HEK293 (cell line): ENCODE results near the gene CNPPD1.

Experiments
- CTCF ChIA-PET: fragments of 350-600 bp; formaldehyde crosslinking; extraction: SDS; loops from one replicate; lab custom pipeline; 2021; ENCODE audit warnings: antibody characterized with exemption; lab: Yijun Ruan, JAX
- POLR2A ChIA-PET: fragments of 300-600 bp; formaldehyde crosslinking; extraction: SDS; loops from one replicate; lab custom pipeline; 2020; ENCODE audit warnings: antibody characterized with exemption, inconsistent platforms; lab: Yijun Ruan, JAX
- H3K27ac ChIP-seq: fragments of 200-500 bp; sonication (Bioruptor generic); 2 replicates; pipeline ENCODE4 v1.5.1; 2014; ENCODE audit warnings: low read depth, low read length, control low read depth, inconsistent platforms; ENCODE audit errors: extremely low read depth
- H3K36me3 ChIP-seq, 2 experiments: fragments of 200-500 bp in 1 of 2; sonication (Bioruptor generic) in 1 of 2; 1 replicate in 1 of 2; 2 replicates in 1 of 2; pipeline ENCODE4 v1.5.1; 2014 to 2017; ENCODE audit warnings: inconsistent platforms in 2 of 2, low read length in 2 of 2; ENCODE audit not compliant: control insufficient read depth in 2 of 2, insufficient read depth in 1 of 2
- H3K4me1 ChIP-seq: fragments of 200-500 bp; sonication (Bioruptor generic); 2 replicates; pipeline ENCODE4 v1.5.1; 2014; ENCODE audit warnings: mild to moderate bottlenecking, low read length, inconsistent platforms; ENCODE audit not compliant: control insufficient read depth, insufficient read depth
- H3K4me3 ChIP-seq: 2 replicates; pipeline ENCODE4 v1.5.1; 2011; ENCODE audit warnings: low read depth, mild to moderate bottlenecking, control low read depth, low read length, moderate library complexity
- H3K9me3 ChIP-seq: fragments of 200-500 bp; sonication (Bioruptor generic); 2 replicates; pipeline ENCODE4 v1.5.1; 2014; ENCODE audit warnings: low read depth, low read length, inconsistent platforms; ENCODE audit not compliant: control insufficient read depth, insufficient read depth
- SP7 ChIP-seq: fragments of 450-650 bp; formaldehyde crosslinking; IDR thresholded peaks from 2 replicates; pipeline ENCODE4 v1.5.1; 2016; ENCODE audit warnings: missing biosample characterization, missing genetic modification characterization
- ZBTB44 ChIP-seq: fragments of 450-650 bp; IDR thresholded peaks from 2 replicates; pipeline ENCODE4 v1.5.1; 2018; ENCODE audit warnings: missing biosample characterization, mild to moderate bottlenecking, missing genetic modification characterization
- ZNF221 ChIP-seq: fragments of 450-650 bp; formaldehyde crosslinking; IDR thresholded peaks from 2 replicates; pipeline ENCODE4 v1.5.1; 2017; ENCODE audit warnings: missing biosample characterization, missing genetic modification characterization, borderline replicate concordance
- ZNF280D ChIP-seq: fragments of 450-650 bp; formaldehyde crosslinking; IDR thresholded peaks from 2 replicates; pipeline ENCODE4 v1.5.1; 2016; ENCODE audit warnings: missing biosample characterization, missing genetic modification characterization
- ZNF311 ChIP-seq: fragments of 450-650 bp; formaldehyde crosslinking; IDR thresholded peaks from 2 replicates; pipeline ENCODE4 v1.5.1; 2017; ENCODE audit warnings: missing biosample characterization, missing genetic modification characterization, borderline replicate concordance
- ZNF391 ChIP-seq: fragments of 450-650 bp; formaldehyde crosslinking; IDR thresholded peaks from 2 replicates; pipeline ENCODE4 v1.5.1; 2016; ENCODE audit warnings: low read depth, missing biosample characterization, missing genetic modification characterization, borderline replicate concordance
- ZNF398 ChIP-seq: fragments of 450-650 bp; formaldehyde crosslinking; IDR thresholded peaks from 2 replicates; pipeline ENCODE4 v1.5.1; 2017; ENCODE audit warnings: missing biosample characterization, missing genetic modification characterization
- ZNF473 ChIP-seq: fragments of 450-650 bp; formaldehyde crosslinking; IDR thresholded peaks from 2 replicates; pipeline ENCODE4 v1.5.1; 2017; ENCODE audit warnings: missing biosample characterization, missing genetic modification characterization
- ZNF571 ChIP-seq: fragments of 450-650 bp; formaldehyde crosslinking; IDR thresholded peaks from 2 replicates; pipeline ENCODE4 v1.5.0; 2017; ENCODE audit warnings: missing biosample characterization, missing genetic modification characterization
- ZNF580 ChIP-seq: fragments of 450-650 bp; formaldehyde crosslinking; IDR thresholded peaks from 2 replicates; pipeline ENCODE4 v1.5.1; 2016; ENCODE audit warnings: missing biosample characterization, missing genetic modification characterization
- ZNF830 ChIP-seq: fragments of 450-650 bp; IDR thresholded peaks from 2 replicates; pipeline ENCODE4 v1.5.0; 2018; ENCODE audit warnings: missing biosample characterization, missing genetic modification characterization, low read depth, mild to moderate bottlenecking, moderate library complexity
- ZXDB ChIP-seq: fragments of 450-650 bp; formaldehyde crosslinking; IDR thresholded peaks from 2 replicates; pipeline ENCODE4 v1.5.1; 2016; ENCODE audit warnings: missing biosample characterization, missing genetic modification characterization

The CNPPD1 gene

GRCh38 chr2:219123356-219124135, 53.2 kb downstream of the CNPPD1 start:
- POLR2A ChIA-PET = no interaction called here
- H3K27ac ChIP-seq = no peak overlapping the region
- CTCF ChIA-PET = interaction anchor here (0.7 to 11.2 kb wide), 12 partner anchors 9 to 271 kb away, joined by 3 to 123 read pairs (median 4); partner anchors contain the start of gene NHEJ1
- no peak overlapping the region for H3K4me3 ChIP-seq
- peaks cover 61% of the 10 kb centered on the region for H3K4me1 ChIP-seq
- TF ChIP-seq ZNF221 (tag by site-specific recombination) (no peak), ZBTB44 (tag by site-specific recombination) (no peak), ZNF391 (no peak), ZNF473 (tag by site-specific recombination) (no peak), ZNF280D (tag by site-specific recombination) (no peak), ZNF571 (no peak), SP7 (tag by site-specific recombination) (no peak), ZNF580 (no peak), ZNF311 (tag by site-specific recombination) (no peak)
- H3K9me3 ChIP-seq = no peaks in the 10 kb centered on the region
- H3K36me3 ChIP-seq = no peaks in the 10 kb centered on the region

- ChIA-PET POLR2A (no interaction called here), CTCF (interaction anchor here (0.5 to 11.2 kb wide), 26 partner anchors 8 to 270 kb away, joined by 3 to 123 read pairs (median 4); partner anchors contain the start of gene NHEJ1)
- Histone ChIP-seq H3K4me3 (no peak overlapping the region), H3K36me3 (no peaks in the 10 kb centered on the region), H3K27ac (no peak overlapping the region), H3K9me3 (no peaks in the 10 kb centered on the region), H3K4me1 (peaks cover 54% of the 10 kb centered on the region)
- TF ChIP-seq ZNF398 = no peak
- no peak for TF ChIP-seq ZXDB (tag by site-specific recombination)
- no peak for TF ChIP-seq ZNF830
- TF ChIP-seq, all 188 proteins: peak for 0
These were observed 54.3 kb downstream of the CNPPD1 start for GRCh38 chr2:219122202-219122980.
